ENCODE measurements around the gene SMC5. TPM values are rescaled to one million over a fixed set of nuclear protein-coding genes. Genes with fewer than 3 reads are reported as not detected.

The SMC5 gene
- total RNA-seq, 1 experiment from 2014 or later: 15.1 TPM

- Histone ChIP-seq H3K27me3 (ENCODE audit: low read length) (no peaks in the 10 kb centered on the region), H4K20me1 (ENCODE audit: low read length) (no peaks in the 10 kb centered on the region), H2AFZ (ENCODE audit: low read length) (no peak overlapping the region), H3K27ac (ENCODE audit: low read length) (no peak overlapping the region), H3K79me2 (ENCODE audit: low read length) (no peaks in the 10 kb centered on the region), H3K9ac (ENCODE audit: low read length) (no peak overlapping the region), H3K4me2 (ENCODE audit: low read length) (no peak overlapping the region), H3K9me2 (replicated peaks; ENCODE audit: low read length) (no peaks in the 10 kb centered on the region), H3K9me3 (ENCODE audit: low read length) (no peaks in the 10 kb centered on the region), H3F3A (ENCODE audit: low read length, unreplicated experiment) (no peaks in the 10 kb centered on the region), H3K4me1 (ENCODE audit: insufficient read depth, low read length) (no peaks in the 10 kb centered on the region), H3K4me3 (ENCODE audit: low read length) (no peak overlapping the region), H3K36me3 (ENCODE audit: low read depth, low read length) (no peaks in the 10 kb centered on the region)
- CTCF ChIA-PET: interaction anchor here (0.7 kb wide), 1 partner anchor 149 kb away, joined by 8 read pairs; no protein-coding TSS in a partner anchor
- TF ChIP-seq EZH2phosphoT487 (IDR thresholded peaks at IDR 0.05; ENCODE audit: borderline replicate concordance, low read length): no peak
- TF ChIP-seq EZH2 (IDR thresholded peaks at IDR 0.05; ENCODE audit: low read length, unreplicated experiment): no peak
- TF ChIP-seq CTCF (conservative IDR thresholded peaks at IDR 0.05; ENCODE audit: low read depth, low read length): no peak
- POLR2A ChIA-PET (ENCODE audit: unreplicated experiment): no interaction called here
- intact Hi-C loops (cut with micrococcal nuclease): no loop called here
- no peak for DNase-seq
- ATAC-seq: no peak
- BruUV-seq (replicated peaks): no TSS peak
Measured at GRCh38 chr9:70402213-70402612, 143.4 kb downstream of the SMC5 start.

GRCh38 chr9:70403166-70403565 is 144.4 kb downstream of the SMC5 start:
- Histone ChIP-seq H3K4me1 (ENCODE audit: insufficient read depth, low read length) (no peaks in the 10 kb centered on the region), H3F3A (ENCODE audit: low read length, unreplicated experiment) (no peaks in the 10 kb centered on the region), H3K9me2 (replicated peaks; ENCODE audit: low read length) (no peaks in the 10 kb centered on the region), H4K20me1 (ENCODE audit: low read length) (no peaks in the 10 kb centered on the region), H3K4me2 (ENCODE audit: low read length) (no peak overlapping the region), H3K27me3 (ENCODE audit: low read length) (no peaks in the 10 kb centered on the region), H3K4me3 (ENCODE audit: low read length) (no peak overlapping the region), H2AFZ (ENCODE audit: low read length) (no peak overlapping the region), H3K79me2 (ENCODE audit: low read length) (no peaks in the 10 kb centered on the region), H3K27ac (ENCODE audit: low read length) (no peak overlapping the region), H3K9me3 (ENCODE audit: low read length) (no peaks in the 10 kb centered on the region), H3K36me3 (ENCODE audit: low read depth, low read length) (no peaks in the 10 kb centered on the region), H3K9ac (ENCODE audit: low read length) (no peak overlapping the region)
- no TSS peak for BruUV-seq (replicated peaks)
- intact Hi-C loops (cut with micrococcal nuclease): no loop called here
- TF ChIP-seq EZH2 (IDR thresholded peaks at IDR 0.05; ENCODE audit: low read length, unreplicated experiment) (no peak), CTCF (conservative IDR thresholded peaks at IDR 0.05; ENCODE audit: low read depth, low read length) (no peak), EZH2phosphoT487 (IDR thresholded peaks at IDR 0.05; ENCODE audit: borderline replicate concordance, low read length) (no peak)
- DNase-seq: no peak
- no peak for ATAC-seq
- ChIA-PET CTCF (no interaction called here), POLR2A (ENCODE audit: unreplicated experiment) (no interaction called here)

- H3F3A ChIP-seq (ENCODE audit: low read length, unreplicated experiment): no peaks in the 10 kb centered on the region
- POLR2A ChIA-PET (ENCODE audit: unreplicated experiment): no interaction called here
- H3K27ac ChIP-seq (ENCODE audit: low read length): no peak overlapping the region
- TF ChIP-seq EZH2phosphoT487 (IDR thresholded peaks at IDR 0.05; ENCODE audit: borderline replicate concordance, low read length): no peak
- no peak for TF ChIP-seq CTCF (conservative IDR thresholded peaks at IDR 0.05; ENCODE audit: low read depth, low read length)
- TF ChIP-seq EZH2 (IDR thresholded peaks at IDR 0.05; ENCODE audit: low read length, unreplicated experiment): no peak
- CTCF ChIA-PET: no interaction called here
- H3K27me3 ChIP-seq (ENCODE audit: low read length): no peaks in the 10 kb centered on the region
- BruUV-seq (replicated peaks): no TSS peak
- no peaks in the 10 kb centered on the region for H4K20me1 ChIP-seq (ENCODE audit: low read length)
- no peaks in the 10 kb centered on the region for H3K36me3 ChIP-seq (ENCODE audit: low read depth, low read length)
- DNase-seq: no peak
- no peak overlapping the region for H2AFZ ChIP-seq (ENCODE audit: low read length)
- ATAC-seq: no peak
- H3K79me2 ChIP-seq (ENCODE audit: low read length): no peaks in the 10 kb centered on the region
- no peaks in the 10 kb centered on the region for H3K4me1 ChIP-seq (ENCODE audit: insufficient read depth, low read length)
- H3K4me2 ChIP-seq (ENCODE audit: low read length): no peak overlapping the region
- H3K9ac ChIP-seq (ENCODE audit: low read length): no peak overlapping the region
- intact Hi-C loops (cut with micrococcal nuclease): no loop called here
- H3K9me2 ChIP-seq (replicated peaks; ENCODE audit: low read length): no peaks in the 10 kb centered on the region
- H3K4me3 ChIP-seq (ENCODE audit: low read length): no peak overlapping the region
- no peaks in the 10 kb centered on the region for H3K9me3 ChIP-seq (ENCODE audit: low read length)
Measured at GRCh38 chr9:70403618-70404025, 144.8 kb downstream of the SMC5 start.
